ENCODE measurements around the gene SDK1.

SDK1 gene

DNA sequence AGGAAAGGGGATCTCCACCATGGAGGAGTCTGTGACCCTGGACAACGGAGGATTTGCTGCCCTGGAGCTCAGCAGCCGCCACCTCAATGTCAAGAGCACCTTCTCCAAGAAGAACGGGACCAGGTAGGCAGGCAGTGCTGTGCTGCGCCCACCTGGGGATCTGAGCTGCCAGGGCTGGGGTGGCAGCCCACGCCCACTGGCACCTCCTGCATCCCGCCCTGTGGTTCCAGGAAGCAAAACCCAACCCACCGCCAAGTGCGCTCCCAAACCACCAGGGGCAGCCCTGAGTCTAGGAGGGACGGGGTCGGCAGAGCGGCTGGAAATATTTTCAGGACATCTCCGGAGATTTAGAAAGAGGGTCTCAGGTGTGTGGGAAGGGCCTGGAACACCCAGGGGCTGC lies 940.7 kb downstream of the SDK1 start:
- TF ChIP-seq, protein P1, sequence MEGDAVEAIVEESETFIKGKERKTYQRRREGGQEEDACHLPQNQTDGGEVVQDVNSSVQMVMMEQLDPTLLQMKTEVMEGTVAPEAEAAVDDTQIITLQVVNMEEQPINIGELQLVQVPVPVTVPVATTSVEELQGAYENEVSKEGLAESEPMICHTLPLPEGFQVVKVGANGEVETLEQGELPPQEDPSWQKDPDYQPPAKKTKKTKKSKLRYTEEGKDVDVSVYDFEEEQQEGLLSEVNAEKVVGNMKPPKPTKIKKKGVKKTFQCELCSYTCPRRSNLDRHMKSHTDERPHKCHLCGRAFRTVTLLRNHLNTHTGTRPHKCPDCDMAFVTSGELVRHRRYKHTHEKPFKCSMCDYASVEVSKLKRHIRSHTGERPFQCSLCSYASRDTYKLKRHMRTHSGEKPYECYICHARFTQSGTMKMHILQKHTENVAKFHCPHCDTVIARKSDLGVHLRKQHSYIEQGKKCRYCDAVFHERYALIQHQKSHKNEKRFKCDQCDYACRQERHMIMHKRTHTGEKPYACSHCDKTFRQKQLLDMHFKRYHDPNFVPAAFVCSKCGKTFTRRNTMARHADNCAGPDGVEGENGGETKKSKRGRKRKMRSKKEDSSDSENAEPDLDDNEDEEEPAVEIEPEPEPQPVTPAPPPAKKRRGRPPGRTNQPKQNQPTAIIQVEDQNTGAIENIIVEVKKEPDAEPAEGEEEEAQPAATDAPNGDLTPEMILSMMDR (IDR thresholded peaks at IDR 0.05; ENCODE audit: low read depth, low read length): no peak
- DNase-seq (ENCODE audit: extremely low read depth, low read depth): no peak

DNA sequence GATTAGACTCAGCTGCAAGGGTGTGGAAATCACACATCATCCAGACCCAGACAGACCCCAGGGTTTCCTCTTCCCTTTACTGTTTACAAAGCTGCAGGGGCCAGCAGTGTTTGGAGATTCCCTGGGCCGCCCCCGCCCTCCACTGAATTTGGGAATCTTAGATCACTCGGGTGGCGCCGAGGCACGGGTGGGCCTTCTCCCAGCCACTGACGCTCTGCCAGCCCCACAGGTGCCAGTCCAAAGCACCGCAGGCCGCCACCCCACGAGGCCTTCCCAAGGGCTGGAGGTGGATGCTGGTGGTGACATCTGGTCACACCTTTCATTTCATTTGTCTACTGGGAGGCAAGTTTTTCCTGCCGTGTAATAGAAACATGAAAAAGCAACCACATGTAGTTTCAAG lies 941.7 kb downstream of the SDK1 start:
- DNase-seq (ENCODE audit: extremely low read depth, low read depth): no peak
- TF ChIP-seq, protein P1 (IDR thresholded peaks at IDR 0.05; ENCODE audit: low read depth, low read length): no peak

DNA sequence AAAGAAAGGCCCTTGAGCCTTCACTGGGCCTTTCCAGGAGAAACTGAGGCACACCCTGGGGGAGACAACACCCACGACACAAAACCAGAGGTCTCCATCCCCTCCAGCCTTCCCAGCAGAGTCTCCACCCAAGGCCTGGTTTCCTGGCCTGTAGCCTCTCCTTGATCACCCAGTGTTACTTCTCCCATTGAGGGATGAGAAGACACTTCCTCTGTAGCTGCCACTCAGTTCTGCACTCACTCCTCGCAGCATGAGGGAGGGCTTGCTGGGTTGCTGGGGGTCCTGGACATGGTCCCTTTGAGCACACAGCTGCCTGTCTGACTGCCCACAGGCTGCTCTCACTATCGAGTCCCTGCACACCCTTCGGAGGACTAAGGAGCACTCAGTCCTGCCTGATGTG lies 943.0 kb downstream of the SDK1 start:
- TF ChIP-seq, protein P1 (IDR thresholded peaks at IDR 0.05; ENCODE audit: low read depth, low read length): no peak
- no peak for DNase-seq (ENCODE audit: extremely low read depth, low read depth)

DNA sequence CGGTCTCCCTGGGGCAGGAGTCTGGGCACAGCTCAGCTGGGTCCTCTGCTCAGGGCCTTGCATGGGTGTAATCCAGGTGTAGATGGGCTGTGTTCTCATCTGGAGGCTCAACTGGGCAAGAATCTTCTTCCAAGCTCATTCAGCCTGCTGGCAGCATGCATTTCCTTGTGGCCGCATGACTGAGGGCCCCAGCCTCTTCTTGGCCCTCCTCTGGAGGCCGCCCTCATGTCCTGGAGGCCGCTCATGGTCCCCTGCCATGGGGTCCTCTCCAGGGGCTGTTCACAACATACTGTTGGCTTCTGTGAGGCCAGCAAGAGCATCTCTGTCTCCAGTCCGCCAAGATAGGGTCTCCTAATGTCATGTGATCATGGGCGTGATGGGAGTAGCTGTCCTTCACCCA lies 943.6 kb downstream of the SDK1 start:
- TF ChIP-seq, protein P1 (IDR thresholded peaks at IDR 0.05; ENCODE audit: low read depth, low read length): no peak
- DNase-seq (ENCODE audit: extremely low read depth, low read depth): no peak

DNA sequence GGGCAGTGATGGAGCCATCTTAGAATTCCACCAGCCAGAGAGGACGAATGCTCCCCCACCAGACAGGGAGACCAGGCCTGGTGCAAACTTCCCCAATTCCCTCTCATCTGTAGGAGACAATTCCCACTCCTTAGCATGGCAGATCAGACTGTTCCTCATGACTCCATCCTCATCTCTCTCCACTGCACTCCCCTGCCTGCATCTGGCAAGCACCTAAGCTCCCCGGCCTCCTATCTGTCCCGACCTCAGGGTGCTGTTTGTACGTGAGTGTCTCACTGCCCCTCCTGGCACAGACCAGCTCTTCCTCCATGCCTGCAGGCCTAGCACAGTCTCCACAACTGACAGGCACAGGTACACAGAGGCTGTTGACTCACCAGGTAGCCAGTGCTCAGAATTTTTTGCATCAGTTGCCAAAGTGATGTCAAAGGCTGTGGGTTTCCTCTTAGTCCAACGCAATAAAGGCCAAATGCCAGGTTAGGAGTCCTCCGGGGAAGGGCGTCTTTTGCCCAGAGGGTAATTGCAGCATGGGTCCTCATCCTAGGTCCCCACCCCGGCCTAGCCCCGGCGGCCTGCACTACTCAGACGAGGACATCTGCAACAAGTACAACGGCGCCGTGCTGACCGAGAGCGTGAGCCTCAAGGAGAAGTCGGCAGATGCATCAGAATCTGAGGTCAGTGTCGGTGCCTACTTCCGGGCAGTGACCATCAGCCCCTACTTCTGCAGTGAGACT lies 944.2 kb downstream of the SDK1 start:
- DNase-seq (ENCODE audit: extremely low read depth, low read depth): no peak
- TF ChIP-seq, protein P1 (IDR thresholded peaks at IDR 0.05; ENCODE audit: low read depth, low read length): no peak

DNA sequence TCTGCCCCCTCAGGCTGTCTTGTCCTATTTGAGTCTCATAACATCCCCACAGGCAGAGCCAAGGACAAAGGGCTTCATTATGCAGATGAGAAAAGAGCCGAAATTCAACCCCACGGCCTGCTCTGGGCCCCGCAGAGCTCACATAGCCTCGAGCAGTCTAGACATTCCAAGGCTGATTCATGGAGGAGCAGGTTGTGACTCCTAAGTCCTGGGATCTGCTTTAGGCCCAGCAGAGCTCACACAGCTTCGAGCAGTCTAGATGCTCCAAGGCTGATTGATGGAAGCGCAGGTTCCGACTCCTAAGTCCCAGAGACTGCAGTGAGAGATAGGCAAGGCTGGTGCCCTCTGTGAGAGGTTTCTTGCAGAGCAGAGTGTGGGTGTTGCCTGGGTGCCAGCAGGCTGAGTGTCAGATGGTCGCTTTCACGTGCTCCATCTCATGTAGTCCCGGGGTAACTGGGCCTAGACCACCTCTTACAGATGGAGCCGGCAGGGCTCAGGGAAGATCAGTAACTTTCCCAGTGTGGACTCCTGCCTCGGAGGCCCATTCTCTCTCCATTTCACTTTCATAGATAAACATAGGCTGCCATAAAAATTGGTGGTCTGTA lies 944.9 kb downstream of the SDK1 start:
- TF ChIP-seq, protein P1 (IDR thresholded peaks at IDR 0.05; ENCODE audit: low read depth, low read length): no peak
- no peak for DNase-seq (ENCODE audit: extremely low read depth, low read depth)

DNA sequence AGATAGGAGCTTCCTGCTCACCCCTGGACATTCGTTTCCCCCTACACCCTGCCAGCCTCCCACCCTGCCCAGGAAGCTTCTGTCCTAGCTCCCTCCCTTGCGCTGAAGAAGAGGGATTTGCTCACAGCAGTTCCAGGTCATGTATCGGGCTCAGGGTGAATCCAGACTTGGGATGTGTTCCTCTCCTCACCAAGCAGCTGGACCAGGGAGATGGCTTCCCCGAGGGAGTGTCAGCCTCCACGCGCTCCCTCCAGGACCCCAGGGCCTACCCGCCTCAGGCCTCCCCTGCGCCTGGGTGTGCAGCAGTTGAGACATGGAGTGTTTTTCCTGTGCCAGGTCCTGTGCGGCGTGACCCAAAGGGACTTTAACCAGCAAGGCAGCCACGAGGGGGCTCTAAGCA lies 945.5 kb downstream of the SDK1 start:
- TF ChIP-seq, protein P1 (IDR thresholded peaks at IDR 0.05; ENCODE audit: low read depth, low read length): no peak
- no peak for DNase-seq (ENCODE audit: extremely low read depth, low read depth)
